CD4-positive, alpha-beta T cell treated with Interleukin-17A for 4 hours (primary cell): ENCODE data around the gene OCA2.
A peak's percentile ranks its signal among the peaks of the same experiment; 100 is the strongest.

Experiments used
- DNase-seq: peaks from one replicate; pipeline ENCODE4 v3.0.0-alpha.2; 2020; ENCODE audit warnings: mixed read lengths

Gene OCA2

DNA sequence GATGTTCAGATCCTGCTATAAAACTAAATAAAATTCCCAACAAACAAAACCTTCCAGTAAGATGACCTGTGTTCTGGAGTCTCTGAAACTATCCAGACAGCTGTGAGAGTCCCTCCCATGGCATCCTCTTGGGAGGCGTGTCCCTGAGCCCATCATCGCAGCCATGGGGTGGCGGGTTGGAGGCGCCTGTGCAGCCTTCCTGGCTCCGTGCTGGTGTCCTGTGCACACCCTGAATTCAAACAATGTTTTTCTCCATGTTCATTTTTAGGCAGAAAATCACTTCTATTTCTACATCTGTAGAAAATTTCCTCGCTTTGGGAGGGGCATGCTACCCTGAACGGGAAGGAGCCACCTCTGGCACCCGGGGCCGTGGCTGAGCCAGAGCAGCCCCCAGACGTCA, 19.4 kb upstream of the OCA2 start:
- DNase-seq = no peak

- DNase-seq = no peak
These were observed 19.0 kb upstream of the OCA2 start for GRCh38 chr15:28118083-28118482.

- no peak for DNase-seq
These were observed 18.4 kb upstream of the OCA2 start for GRCh38 chr15:28117432-28117990.

GRCh38 chr15:28116521-28117431, 17.7 kb upstream of the OCA2 start:
- DNase-seq = no peak

- DNase-seq = no peak
These were observed 16.8 kb upstream of the OCA2 start for GRCh38 chr15:28115871-28116270.

GRCh38 chr15:28114721-28115622, 15.9 kb upstream of the OCA2 start:
- no peak for DNase-seq

DNA sequence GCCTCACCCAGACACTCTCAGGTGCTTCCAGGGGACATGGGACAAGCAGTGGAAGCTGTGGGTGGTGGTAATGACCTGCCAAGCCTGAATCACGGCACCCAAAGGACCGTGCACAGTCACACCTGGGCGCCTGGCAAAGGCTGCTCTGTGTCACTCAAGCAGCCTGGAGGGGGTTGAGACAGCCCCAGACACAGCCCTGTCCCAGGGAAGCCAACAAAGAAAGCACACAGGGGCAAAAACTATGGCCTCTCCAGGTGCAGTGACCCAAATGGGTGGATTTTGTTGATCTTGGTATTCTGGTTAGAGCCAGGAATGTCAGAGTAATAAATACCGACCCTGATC, 15.0 kb upstream of the OCA2 start:
- DNase-seq = no peak

GRCh38 chr15:28113394-28114113, 14.4 kb upstream of the OCA2 start:
- DNase-seq = no peak

- DNase-seq = no peak
These were observed 13.8 kb upstream of the OCA2 start for GRCh38 chr15:28112962-28113361.

- DNase-seq = no peak
These were observed 13.1 kb upstream of the OCA2 start for GRCh38 chr15:28112101-28112760.

DNA sequence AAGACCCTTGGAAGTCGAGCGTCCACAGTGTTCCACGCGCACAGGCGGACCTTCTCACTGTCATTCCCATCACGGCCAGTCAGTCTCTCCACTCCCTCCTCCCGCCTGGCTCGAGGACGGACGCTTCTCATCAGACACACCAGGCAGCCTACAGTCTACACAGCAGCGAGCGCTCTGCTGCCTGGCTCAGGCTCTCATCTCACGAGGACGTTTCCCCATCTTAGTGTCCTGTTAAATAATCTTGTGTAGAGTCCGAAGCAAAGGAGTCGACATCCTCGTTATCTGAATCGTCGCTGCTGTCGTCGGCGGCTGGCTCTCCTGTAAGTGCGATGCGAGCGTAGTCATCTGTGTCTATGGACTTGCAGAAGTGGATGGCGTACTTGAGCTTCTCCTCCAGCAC, 12.4 kb upstream of the OCA2 start:
- no peak for DNase-seq

GRCh38 chr15:28110481-28110881, 11.4 kb upstream of the OCA2 start:
- DNase-seq = no peak

- DNase-seq = no peak
These were observed 10.7 kb upstream of the OCA2 start for GRCh38 chr15:28109626-28110455.

DNA sequence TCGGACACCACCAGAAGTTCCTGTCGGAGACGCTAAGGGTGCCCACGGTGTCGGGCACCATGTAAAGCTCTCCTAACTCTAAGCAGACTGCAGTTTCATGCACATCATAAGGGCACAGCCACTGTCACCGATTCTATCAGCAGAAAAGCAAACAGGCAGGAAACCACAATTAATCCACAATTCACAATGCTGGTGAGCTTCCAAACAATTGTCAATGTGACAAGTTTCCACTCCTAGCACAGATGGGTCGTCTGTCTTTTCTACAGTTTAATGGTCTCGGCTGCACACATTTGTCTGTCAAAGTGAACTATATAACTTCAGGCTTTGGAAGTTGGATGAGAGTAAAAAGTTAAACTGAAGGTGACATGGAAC, 8.8 kb upstream of the OCA2 start:
- no peak for DNase-seq

- peak; percentile 11 for DNase-seq
These were observed 8.2 kb upstream of the OCA2 start for GRCh38 chr15:28107111-28107903.

GRCh38 chr15:28106294-28107110, 7.4 kb upstream of the OCA2 start:
- peak; percentile 16 for DNase-seq

DNA sequence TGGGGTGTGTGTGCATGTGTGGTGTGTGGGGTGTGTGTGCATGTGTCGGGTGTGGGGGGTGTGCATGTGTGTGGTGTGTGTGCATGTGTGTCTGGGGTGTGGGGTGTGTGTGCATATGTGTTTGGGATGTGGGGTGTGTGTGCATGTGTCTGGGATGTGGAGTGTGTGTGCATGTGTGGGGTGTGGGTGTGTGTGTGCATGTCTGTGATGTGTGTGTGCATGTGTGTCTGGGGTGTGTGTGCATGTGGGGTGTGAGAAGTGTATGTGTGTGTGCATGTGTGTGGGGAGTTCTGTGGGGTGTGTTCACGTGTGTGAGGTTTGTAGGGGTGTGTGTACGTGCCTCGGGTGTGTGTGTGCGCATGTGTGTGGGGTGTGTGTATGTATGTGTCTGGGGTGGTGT, 6.7 kb upstream of the OCA2 start:
- DNase-seq = no peak

DNA sequence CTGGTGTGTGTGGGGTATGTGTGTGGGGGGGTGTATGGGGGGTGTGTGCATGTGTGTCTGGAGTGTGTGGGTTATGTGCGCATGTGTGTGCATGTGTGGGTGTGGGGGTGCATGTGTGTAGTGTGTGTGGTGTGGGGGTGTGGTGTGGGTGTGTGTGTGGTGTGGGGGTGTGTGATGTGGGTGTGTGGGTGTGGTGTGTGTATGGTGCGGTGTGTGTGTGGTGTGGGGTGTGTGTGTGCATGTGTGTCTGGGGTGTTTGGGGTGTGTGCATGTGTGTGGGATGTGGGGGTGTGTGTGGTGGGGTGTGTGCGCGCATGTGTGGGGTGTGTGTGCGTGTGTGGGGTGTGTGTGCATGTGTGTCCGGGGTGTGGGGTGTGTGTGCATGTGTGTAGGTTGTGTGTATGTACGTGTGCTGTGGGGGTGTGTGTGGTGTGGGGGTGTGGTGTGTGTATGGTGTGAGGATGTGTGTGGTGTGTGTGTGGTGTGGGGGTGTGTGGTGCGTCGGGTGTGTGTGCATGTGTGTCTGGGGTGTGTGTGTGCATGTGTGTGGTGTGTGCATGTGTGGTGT, 6.2 kb upstream of the OCA2 start:
- no peak for DNase-seq

GRCh38 chr15:28104326-28104725, 5.2 kb upstream of the OCA2 start:
- no peak for DNase-seq
